Mesenchymal stem cell (in vitro differentiated cells and primary cell): ENCODE data around the gene TMEM109.

Source experiments
- DNase-seq: peaks from one replicate; pipeline ENCODE4 v3.0.0-alpha.2; 2013
- H2AFZ ChIP-seq: one replicate; pipeline ENCODE4 v1.6.1; 2013; ENCODE audit warnings: low read depth, mild to moderate bottlenecking, control low read depth, inconsistent platforms, low read length, moderate library complexity
- H2AK5ac ChIP-seq: 2 replicates; pipeline ENCODE4 v1.6.1; 2013; ENCODE audit warnings: low read length, moderate library complexity, mild to moderate bottlenecking, inconsistent platforms; ENCODE audit not compliant: severe bottlenecking
- H2BK120ac ChIP-seq: one replicate; pipeline ENCODE4 v1.6.1; 2013; ENCODE audit warnings: low read depth, mild to moderate bottlenecking, inconsistent platforms, low read length, moderate library complexity
- H2BK12ac ChIP-seq, 2 experiments: one replicate each; pipeline ENCODE4 v1.6.1; 2013; ENCODE audit warnings: inconsistent platforms in 2 of 2, low read length in 2 of 2, mild to moderate bottlenecking in 2 of 2, moderate library complexity in 2 of 2, control low read depth in 1 of 2
- H2BK15ac ChIP-seq: one replicate; pipeline ENCODE4 v1.6.1; 2013; ENCODE audit warnings: mild to moderate bottlenecking, low read depth, inconsistent platforms; ENCODE audit not compliant: poor library complexity, severe bottlenecking
- H2BK5ac ChIP-seq: 2 replicates; pipeline ENCODE4 v1.6.1; 2013; ENCODE audit warnings: low read depth, mild to moderate bottlenecking, low read length, control low read depth, inconsistent platforms; ENCODE audit not compliant: poor library complexity, severe bottlenecking
- H3K14ac ChIP-seq, 2 experiments: one replicate each; pipeline ENCODE4 v1.6.1; 2013; ENCODE audit warnings: inconsistent platforms in 2 of 2, low read length in 2 of 2, control low read depth in 1 of 2, mild to moderate bottlenecking in 1 of 2, moderate library complexity in 1 of 2
- H3K18ac ChIP-seq, 2 experiments: one replicate each; pipeline ENCODE4 v1.6.1; 2013; ENCODE audit warnings: inconsistent platforms in 2 of 2, low read length in 2 of 2, control low read depth in 1 of 2, low read depth in 1 of 2, mild to moderate bottlenecking in 1 of 2
- H3K23ac ChIP-seq, 2 experiments: one replicate each; pipeline ENCODE4 v1.6.1; 2013; ENCODE audit warnings: inconsistent platforms in 2 of 2, low read length in 2 of 2, mild to moderate bottlenecking in 2 of 2, moderate library complexity in 2 of 2, control low read depth in 1 of 2
- H3K27ac ChIP-seq: 2 replicates; pipeline ENCODE4 v1.5.1; 2013; ENCODE audit warnings: mild to moderate bottlenecking, moderate library complexity, low read length, control low read depth, inconsistent platforms; ENCODE audit not compliant: poor library complexity, severe bottlenecking
- H3K27me3 ChIP-seq, 2 experiments: 2 replicates each; pipeline versions ENCODE4 v1.6.1 to v1.7.0; 2013; ENCODE audit warnings: low read length in 2 of 2, mild to moderate bottlenecking in 2 of 2, moderate library complexity in 2 of 2, control low read depth in 1 of 2, inconsistent platforms in 1 of 2; ENCODE audit not compliant: control insufficient read depth in 1 of 2, insufficient read depth in 1 of 2
- H3K36me3 ChIP-seq, 2 experiments: 2 replicates each; pipeline versions ENCODE4 v1.6.1 to v1.7.0; 2013; ENCODE audit warnings: low read length in 2 of 2, control low read depth in 1 of 2, inconsistent platforms in 1 of 2, low read depth in 1 of 2, mild to moderate bottlenecking in 1 of 2; ENCODE audit not compliant: insufficient read depth in 2 of 2, control insufficient read depth in 1 of 2
- H3K4ac ChIP-seq, 2 experiments: one replicate each; pipeline ENCODE4 v1.6.1; 2013; ENCODE audit warnings: inconsistent platforms in 2 of 2, low read length in 2 of 2, mild to moderate bottlenecking in 2 of 2, moderate library complexity in 2 of 2, control low read depth in 1 of 2, low read depth in 1 of 2
- H3K4me1 ChIP-seq: 2 replicates; pipeline ENCODE4 v1.6.1; 2013; ENCODE audit warnings: low read depth, low read length, control low read depth; ENCODE audit not compliant: control insufficient read depth, insufficient read depth
- H3K4me2 ChIP-seq: 2 replicates; pipeline ENCODE4 v1.6.1; 2013; ENCODE audit warnings: low read length, mild to moderate bottlenecking, inconsistent platforms; ENCODE audit not compliant: poor library complexity, severe bottlenecking
- H3K4me3 ChIP-seq, 2 experiments: 2 replicates each; pipeline versions ENCODE4 v1.5.1 to v1.7.0; 2013; ENCODE audit warnings: low read length in 2 of 2, mild to moderate bottlenecking in 2 of 2, control low read depth in 1 of 2, low read depth in 1 of 2; ENCODE audit not compliant: insufficient read depth in 1 of 2
- H3K79me1 ChIP-seq: replicated peaks from 2 replicates; pipeline ENCODE4 v1.6.1; 2013; ENCODE audit warnings: mild to moderate bottlenecking, control low read depth, low read length, inconsistent platforms; ENCODE audit not compliant: poor library complexity, severe bottlenecking
- H3K9ac ChIP-seq: 2 replicates; pipeline ENCODE4 v1.7.0; 2013; ENCODE audit warnings: mild to moderate bottlenecking, low read length, moderate library complexity
- H3K9me3 ChIP-seq: 2 replicates; pipeline ENCODE4 v1.7.0; 2013; ENCODE audit warnings: mild to moderate bottlenecking, low read length; ENCODE audit not compliant: control insufficient read depth
- H4K8ac ChIP-seq: one replicate; pipeline ENCODE4 v1.6.1; 2013; ENCODE audit warnings: inconsistent platforms, mild to moderate bottlenecking, low read length, moderate library complexity
- H4K91ac ChIP-seq: one replicate; pipeline ENCODE4 v1.6.1; 2013; ENCODE audit warnings: mild to moderate bottlenecking, low read length, inconsistent platforms
- WGBS: methylation state at CpG from one replicate; pipeline ENCODE4 v1.1.7; 2013; ENCODE audit warnings: mixed read lengths; 5-methylcytosine and 5-hydroxymethylcytosine counted together

Gene TMEM109

DNA sequence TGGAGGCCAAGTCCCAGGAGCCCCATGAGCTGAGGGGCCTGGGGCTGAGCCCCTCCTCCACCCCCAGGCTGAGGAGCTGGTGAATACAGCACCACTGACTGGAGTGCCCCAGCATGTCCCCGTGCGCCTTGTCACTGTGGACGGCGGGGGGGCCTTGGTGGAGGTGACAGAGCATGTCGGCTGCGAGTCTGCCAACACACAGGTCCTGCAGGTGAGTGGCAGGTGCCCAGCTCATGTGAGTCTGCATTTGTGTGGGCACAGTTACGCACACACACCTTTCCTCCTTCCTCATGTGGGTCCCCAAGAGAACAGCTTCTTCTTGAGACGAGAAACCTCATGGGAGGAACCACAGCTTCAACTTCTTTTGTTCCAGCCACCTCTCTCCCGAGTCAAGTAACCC lies 18.0 kb downstream of the TMEM109 start:
- Histone ChIP-seq H3K79me1 (peaks cover 6% of the 10 kb centered on the region), H3K18ac (no peak overlapping the region), H3K4me2 (no peak overlapping the region), H2BK12ac (no peak overlapping the region), H3K36me3 (peaks cover 0 to 89% of the 10 kb centered on the region in 2 experiments), H3K27me3 (peaks cover 0 to 2% of the 10 kb centered on the region in 2 experiments), H2BK15ac (no peak overlapping the region), H3K9me3 (no peaks in the 10 kb centered on the region), H3K4me3 (no peak overlapping the region), H2BK120ac (no peak overlapping the region), H2AFZ (no peak overlapping the region), H4K8ac (no peak overlapping the region), H4K91ac (no peak overlapping the region), H3K4ac (no peak overlapping the region), H2AK5ac (no peak overlapping the region), H2BK5ac (no peak overlapping the region), H3K27ac (no peak overlapping the region), H3K9ac (no peak overlapping the region), H3K14ac (no peak overlapping the region), H3K4me1 (peaks cover 9% of the 10 kb centered on the region), H3K23ac (no peak overlapping the region)
- 93% methylated on average over 9 of the region's 9 CpGs for WGBS
- DNase-seq = no peak

DNA sequence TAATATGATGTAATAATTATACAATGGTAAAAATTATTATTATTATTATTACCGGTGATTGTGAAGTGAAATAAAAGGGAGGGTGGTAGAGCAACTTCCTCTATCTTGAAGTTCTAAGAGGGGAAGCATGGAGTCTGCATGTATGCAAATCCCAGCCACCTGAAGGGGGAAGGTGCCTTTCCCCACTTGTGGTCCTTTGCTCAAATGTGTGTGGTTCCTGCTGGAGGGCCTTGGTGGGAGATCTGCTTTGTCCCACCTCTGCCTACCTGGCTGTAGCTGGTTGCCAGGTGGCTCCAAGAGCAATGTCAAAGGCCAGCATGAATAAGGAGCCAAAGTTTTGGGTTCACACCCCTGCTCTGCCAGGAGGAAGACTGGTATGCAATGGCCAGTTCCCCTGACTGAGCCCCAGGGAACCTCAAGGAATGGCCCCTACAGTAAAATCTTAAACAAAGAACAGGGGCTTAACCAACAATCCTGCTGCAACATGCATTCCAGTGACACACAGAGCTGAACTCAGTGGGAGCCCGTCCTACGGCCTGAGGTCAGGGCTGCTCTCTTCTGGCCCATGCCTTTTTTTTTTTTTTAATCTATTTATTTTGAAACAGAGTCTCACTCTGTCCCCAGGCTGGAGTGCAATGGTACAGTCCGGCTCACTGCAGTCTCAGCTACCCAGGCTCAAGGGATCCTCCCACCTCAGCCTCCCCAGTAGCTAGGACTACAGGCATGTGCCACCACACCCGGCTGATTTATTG lies 18.8 kb downstream of the TMEM109 start:
- peaks cover 9% of the 10 kb centered on the region for H3K4me1 ChIP-seq
- no peak for DNase-seq
- 85% methylated on average over 3 of the region's 5 CpGs for WGBS

DNA sequence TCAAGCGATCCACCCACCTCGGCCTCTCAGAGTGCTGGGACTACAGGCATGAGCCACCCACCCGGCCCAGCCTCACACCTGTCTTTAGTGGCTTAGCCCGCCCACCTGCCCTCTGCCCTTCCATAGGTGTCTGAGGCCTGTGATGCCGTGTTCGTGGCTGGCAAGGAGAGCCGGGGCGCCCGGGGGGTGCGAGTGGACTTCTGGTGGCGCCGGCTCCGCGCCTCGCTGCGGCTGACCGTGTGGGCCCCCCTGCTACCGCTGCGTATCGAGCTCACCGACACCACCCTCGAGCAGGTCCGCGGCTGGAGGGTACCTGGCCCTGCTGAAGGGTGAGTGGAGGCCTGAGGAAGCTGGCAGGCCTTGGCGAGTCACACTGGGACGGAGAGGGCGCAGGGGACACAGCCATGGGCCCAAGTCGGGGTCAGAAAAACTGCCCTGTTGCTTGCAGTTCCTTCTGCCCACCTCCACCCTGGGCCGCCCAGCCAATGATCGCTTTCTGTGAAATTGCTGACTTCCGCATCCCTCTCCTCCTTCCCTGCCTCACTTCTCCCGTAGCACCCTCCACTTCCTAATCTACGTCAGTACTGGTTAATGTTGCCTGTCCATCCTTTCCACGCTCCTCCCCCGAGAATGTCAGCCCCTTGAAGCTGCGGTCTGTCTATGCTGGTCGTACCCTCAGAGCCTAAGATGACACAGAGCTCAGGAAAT lies 19.6 kb downstream of the TMEM109 start:
- DNase-seq = no peak
- Histone ChIP-seq H2AK5ac (no peak overlapping the region), H3K79me1 (no peaks in the 10 kb centered on the region), H3K9me3 (no peaks in the 10 kb centered on the region), H3K4me1 (peaks cover 9% of the 10 kb centered on the region), H2BK120ac (no peak overlapping the region), H3K27me3 (peaks cover 0 to 2% of the 10 kb centered on the region in 2 experiments), H3K9ac (no peak overlapping the region), H3K4me2 (no peak overlapping the region), H2BK15ac (no peak overlapping the region), H3K14ac (no peak overlapping the region), H2BK12ac (no peak overlapping the region), H2BK5ac (no peak overlapping the region), H4K91ac (no peak overlapping the region), H4K8ac (no peak overlapping the region), H3K36me3 (peaks cover 0 to 90% of the 10 kb centered on the region in 2 experiments), H3K4me3 (no peak overlapping the region), H3K27ac (no peak overlapping the region), H3K4ac (no peak overlapping the region), H2AFZ (no peak overlapping the region), H3K23ac (no peak overlapping the region), H3K18ac (no peak overlapping the region)
- WGBS = 95% methylated on average over 37 of the region's 37 CpGs

More for the DNA sequence above, 18.8 kb downstream of the TMEM109 start:
- H3K14ac ChIP-seq = no peak overlapping the region
- no peak overlapping the region for H3K4me2 ChIP-seq
- no peak overlapping the region for H3K4me3 ChIP-seq
- no peak overlapping the region for H3K9ac ChIP-seq
- H2BK5ac ChIP-seq = no peak overlapping the region
- peaks cover 3% of the 10 kb centered on the region for H3K79me1 ChIP-seq
- H3K4ac ChIP-seq = no peak overlapping the region
- H3K23ac ChIP-seq = no peak overlapping the region
- H3K27me3 ChIP-seq = peaks cover 0 to 2% of the 10 kb centered on the region in 2 experiments
- H2BK15ac ChIP-seq = no peak overlapping the region
- H3K9me3 ChIP-seq = no peaks in the 10 kb centered on the region
- no peak overlapping the region for H3K18ac ChIP-seq
- no peak overlapping the region for H3K27ac ChIP-seq
- H4K91ac ChIP-seq = no peak overlapping the region
- H2AFZ ChIP-seq = no peak overlapping the region
- no peak overlapping the region for H2BK12ac ChIP-seq
- H3K36me3 ChIP-seq = peaks cover 0 to 89% of the 10 kb centered on the region in 2 experiments
- H2BK120ac ChIP-seq = no peak overlapping the region
- H4K8ac ChIP-seq = no peak overlapping the region
- H2AK5ac ChIP-seq = no peak overlapping the region

DNA sequence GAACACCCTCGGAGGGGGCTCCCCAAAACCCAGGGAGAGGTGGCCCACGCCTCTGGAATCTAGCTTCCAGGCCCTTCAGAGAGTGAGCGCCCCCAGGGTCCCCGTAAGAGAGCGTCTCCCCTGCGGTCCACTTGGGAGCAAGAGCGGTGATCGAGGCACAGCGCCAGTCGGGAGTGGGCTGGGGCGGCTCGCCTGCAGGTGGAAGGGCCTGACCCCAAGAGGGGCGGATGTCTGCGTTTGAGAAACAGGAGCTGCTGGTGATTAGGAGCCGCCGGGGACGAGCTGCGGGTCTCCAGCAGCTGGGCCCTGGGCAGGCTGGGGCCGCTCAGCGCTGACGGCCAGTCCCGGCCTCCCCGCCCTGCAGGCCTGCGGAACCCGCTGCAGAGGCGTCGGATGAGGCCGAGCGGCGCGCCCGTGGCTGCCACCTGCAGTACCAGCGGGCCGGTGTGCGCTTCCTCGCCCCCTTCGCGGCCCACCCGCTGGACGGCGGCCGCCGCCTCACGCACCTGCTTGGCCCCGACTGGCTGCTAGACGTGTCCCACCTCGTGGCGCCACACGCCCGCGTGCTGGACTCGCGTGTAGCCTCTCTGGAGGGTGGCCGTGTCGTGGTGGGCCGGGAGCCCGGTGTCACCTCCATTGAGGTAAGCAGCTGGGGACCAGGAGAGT lies 20.3 kb downstream of the TMEM109 start:
- H4K8ac ChIP-seq = no peak overlapping the region
- no peak for DNase-seq
- 95% methylated on average over 57 of the region's 57 CpGs for WGBS
- H4K91ac ChIP-seq = no peak overlapping the region
- no peak overlapping the region for H2AFZ ChIP-seq
- H2BK12ac ChIP-seq = no peak overlapping the region
- H2BK120ac ChIP-seq = no peak overlapping the region
- H3K4me1 ChIP-seq = peaks cover 8% of the 10 kb centered on the region
- no peak overlapping the region for H3K4ac ChIP-seq
- no peak overlapping the region for H2BK5ac ChIP-seq
- no peak overlapping the region for H3K27ac ChIP-seq
- no peak overlapping the region for H3K23ac ChIP-seq
- no peak overlapping the region for H3K18ac ChIP-seq
- H3K27me3 ChIP-seq = peaks cover 0 to 2% of the 10 kb centered on the region in 2 experiments
- H3K4me3 ChIP-seq = no peak overlapping the region
- no peaks in the 10 kb centered on the region for H3K79me1 ChIP-seq
- H3K9me3 ChIP-seq = no peaks in the 10 kb centered on the region
- H3K14ac ChIP-seq = no peak overlapping the region
- H3K36me3 ChIP-seq = peaks cover 4 to 90% of the 10 kb centered on the region in 2 experiments
- no peak overlapping the region for H2BK15ac ChIP-seq
- H2AK5ac ChIP-seq = no peak overlapping the region
- no peak overlapping the region for H3K4me2 ChIP-seq
- H3K9ac ChIP-seq = no peak overlapping the region
